Sciatic nerve (tissue), 2 donors: ENCODE measurements around the gene S100Z. TPM values are rescaled to one million over a fixed set of nuclear protein-coding genes. Genes with fewer than 3 reads are reported as not detected.
A peak's percentile ranks its signal among the peaks of the same experiment; 100 is the strongest.
"Not testable (repeated sequence)": the region's sequence is repeated elsewhere in the genome, so short reads cannot be mapped to it uniquely, and the experiment has no call there.

Source experiments
- ATAC-seq: fragments of 200-7000 bp; cut with Tn5 transposase; one replicate; pipeline ENCODE4 v1.9.1; 2020; ENCODE audit warnings: mild to moderate bottlenecking, moderate library complexity
- DNase-seq: peaks from one replicate; pipeline ENCODE4 v3.0.0-alpha.2; 2020; ENCODE audit warnings: low spot score
- intact Hi-C: fragments of 100-400 bp; cut with DNase I; formaldehyde crosslinking; loops from one replicate; pipeline ENCODE4 v1.14.2; 2022
- total RNA-seq: library from RNA; stranded (reverse); fragmentation: NEBNext Ultra II Directional; extraction: Animal tissue kit (Norgen Biotek cat#: 25700); gene quantifications from one replicate; pipeline ENCODE4 v1.2.1, GENCODE V29; 2021
- donor health status: DM: no; HTN: no; CAD: no.
- donor health status: DM: no; HTN: no; CAD: no.

Gene S100Z
- total RNA-seq, 1 donor from 2014 or later = 0.36 TPM

GRCh38 chr5:76821136-76821535 lies 28.7 kb upstream of the S100Z start:
- DNase-seq = no peak
- no peak for ATAC-seq
- intact Hi-C loops = no loop called here

GRCh38 chr5:76822105-76822731 lies 27.6 kb upstream of the S100Z start:
- intact Hi-C loops, DNase-seq, ATAC-seq: not testable (repeated sequence)

GRCh38 chr5:76826416-76826815 lies 23.4 kb upstream of the S100Z start:
- intact Hi-C loops, ATAC-seq, DNase-seq: not testable (repeated sequence)

GRCh38 chr5:76831110-76831452 lies 18.7 kb upstream of the S100Z start:
- ATAC-seq (no peak), DNase-seq (no peak)
- intact Hi-C loops = no loop called here

GRCh38 chr5:76836181-76836580 lies 13.6 kb upstream of the S100Z start:
- intact Hi-C loops = no loop called here
- DNase-seq = no peak

GRCh38 chr5:76836585-76836984 lies 13.2 kb upstream of the S100Z start:
- ATAC-seq = no peak
- intact Hi-C loops = no loop called here
- no peak for DNase-seq

More at GRCh38 chr5:76836181-76836580, 13.6 kb upstream of the S100Z start:
- ATAC-seq = no peak

- no peak for ATAC-seq
- no peak for DNase-seq
- intact Hi-C loops = no loop called here
Measured at GRCh38 chr5:76838481-76839261, 11.1 kb upstream of the S100Z start.

- DNase-seq (no peak), ATAC-seq (no peak)
- intact Hi-C loops = no loop called here
Measured at GRCh38 chr5:76841361-76841760, 8.5 kb upstream of the S100Z start.

GRCh38 chr5:76845890-76846289 lies 3.9 kb upstream of the S100Z start:
- intact Hi-C loops = no loop called here
- no peak for DNase-seq
- no peak for ATAC-seq

GRCh38 chr5:76850543-76851145 lies 830 bp downstream of the S100Z start:
- no peak for ATAC-seq
- intact Hi-C loops = no loop called here
- DNase-seq = no peak

- intact Hi-C loops = no loop called here
- DNase-seq (no peak), ATAC-seq (no peak)
Measured at GRCh38 chr5:76851728-76852369, 2.0 kb downstream of the S100Z start.

- no peak for DNase-seq
- ATAC-seq = no peak
- intact Hi-C loops = no loop called here
Measured at GRCh38 chr5:76852772-76853171, 3.0 kb downstream of the S100Z start.

GRCh38 chr5:76853741-76854140 lies 3.9 kb downstream of the S100Z start:
- intact Hi-C loops, DNase-seq: not testable (repeated sequence)

GRCh38 chr5:76854644-76855043 lies 4.8 kb downstream of the S100Z start:
- ATAC-seq = no peak
- intact Hi-C loops = no loop called here

More at GRCh38 chr5:76853741-76854140, 3.9 kb downstream of the S100Z start:
- not testable (repeated sequence) for ATAC-seq

GRCh38 chr5:76855501-76855900 lies 5.7 kb downstream of the S100Z start:
- intact Hi-C loops, DNase-seq, ATAC-seq: not testable (repeated sequence)

More at GRCh38 chr5:76854644-76855043, 4.8 kb downstream of the S100Z start:
- DNase-seq = no peak

GRCh38 chr5:76855961-76856360 lies 6.1 kb downstream of the S100Z start:
- intact Hi-C loops = no loop called here
- peak; percentile 74 for ATAC-seq
- DNase-seq = no peak

GRCh38 chr5:76856800-76857199 lies 7.0 kb downstream of the S100Z start:
- DNase-seq, intact Hi-C loops, ATAC-seq: not testable (repeated sequence)

GRCh38 chr5:76859591-76860247 lies 9.9 kb downstream of the S100Z start:
- no peak for DNase-seq
- ATAC-seq = peak; percentile 20
- intact Hi-C loops = no loop called here

- ATAC-seq = no peak
- DNase-seq = no peak
- intact Hi-C loops = no loop called here
Measured at GRCh38 chr5:76861612-76862011, 11.8 kb downstream of the S100Z start.
